ENCODE data around the gene CAPN8. TPM values are rescaled to one million over a fixed set of nuclear protein-coding genes. Genes with fewer than 3 reads are reported as not detected.

Gene CAPN8
- total RNA-seq, 2 experiments from 2014 or later = 0.13 TPM; not detected in 1

DNA sequence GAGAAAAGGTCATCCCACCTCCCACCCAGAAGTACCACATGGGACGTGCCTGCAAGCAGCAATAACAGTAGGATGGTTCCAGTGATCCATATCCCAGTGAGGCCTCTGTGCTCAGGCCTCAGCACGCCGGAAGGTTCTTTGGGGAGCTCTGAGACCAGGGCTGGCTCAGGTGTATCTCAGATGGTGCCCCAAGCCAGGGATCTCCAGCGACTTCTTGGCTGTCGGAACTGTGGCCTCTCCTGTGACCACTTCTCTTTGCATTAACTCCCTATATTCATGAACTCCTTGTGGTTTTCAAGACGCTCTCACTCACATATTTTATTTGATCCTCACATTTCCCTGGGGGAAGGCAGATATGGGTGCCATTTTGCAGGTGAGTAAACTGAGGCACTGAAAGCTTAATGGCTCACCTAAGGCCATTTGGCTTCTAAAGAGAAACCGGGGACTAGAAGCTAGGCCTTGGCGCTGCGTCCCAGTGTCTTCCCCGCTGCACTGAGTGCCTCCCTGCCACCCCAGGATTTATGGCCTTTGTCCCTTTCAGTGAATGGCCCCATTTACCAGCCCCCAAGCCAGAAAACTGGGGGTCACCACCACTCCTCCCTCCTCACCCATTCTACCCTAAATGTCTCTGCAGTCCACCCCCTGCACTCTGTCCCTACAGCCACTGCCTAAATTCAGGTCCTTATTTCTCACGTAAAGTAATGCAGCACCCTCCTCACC is 170.4 kb downstream of the CAPN8 start:
- DNase-seq = no peak
- CTCF ChIA-PET = no interaction called here
- no peaks in the 10 kb centered on the region for H3K36me3 Mint-ChIP-seq (ENCODE audit: low read depth)
- peaks cover 1% of the 10 kb centered on the region for H3K27me3 Mint-ChIP-seq
- no peak overlapping the region for H3K27ac Mint-ChIP-seq
- H3K9me3 Mint-ChIP-seq = peaks cover 3% of the 10 kb centered on the region
- peaks cover 1% of the 10 kb centered on the region for H3K4me1 Mint-ChIP-seq
- H3K4me3 Mint-ChIP-seq = no peak overlapping the region
- POLR2A ChIA-PET = no interaction called here

DNA sequence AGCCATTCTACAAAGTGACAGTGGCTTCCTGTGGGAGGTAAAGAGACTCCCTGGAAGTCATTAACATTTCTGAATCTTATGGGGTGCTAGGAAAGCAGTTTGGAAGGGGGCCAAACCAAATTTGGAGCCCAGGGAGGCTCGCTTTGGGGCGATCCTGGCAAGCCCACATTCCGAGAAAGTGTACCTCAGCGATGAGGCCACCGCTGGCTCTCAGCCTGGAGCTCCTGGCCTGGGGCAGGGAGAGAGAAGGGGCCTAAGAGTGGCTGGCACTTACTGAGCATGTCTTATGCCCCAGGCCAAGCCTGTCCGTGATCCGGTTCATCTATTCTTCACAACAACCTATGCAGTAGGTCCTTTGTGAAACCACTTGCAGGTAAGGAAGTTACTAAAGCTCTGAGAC is 173.5 kb downstream of the CAPN8 start:
- Mint-ChIP-seq H3K36me3 (ENCODE audit: low read depth) (no peaks in the 10 kb centered on the region), H3K27ac (no peak overlapping the region), H3K9me3 (peaks cover 3% of the 10 kb centered on the region), H3K4me3 (no peak overlapping the region), H3K27me3 (no peaks in the 10 kb centered on the region), H3K4me1 (no peaks in the 10 kb centered on the region)
- no peak for DNase-seq
- POLR2A ChIA-PET = no interaction called here
- CTCF ChIA-PET = no interaction called here

Other genes starting within 250 kb of the CAPN8 start
- gene CAPN2, start 46.8 kb upstream of the CAPN8 start, total RNA-seq = 100 to 1,000 TPM; 263 TPM
- gene TP53BP2, start 180.2 kb upstream of the CAPN8 start, total RNA-seq = 10 to 100 TPM; 34.4 to 36.0 TPM